Measurements from ENCODE around the gene HDAC7.

DNA sequence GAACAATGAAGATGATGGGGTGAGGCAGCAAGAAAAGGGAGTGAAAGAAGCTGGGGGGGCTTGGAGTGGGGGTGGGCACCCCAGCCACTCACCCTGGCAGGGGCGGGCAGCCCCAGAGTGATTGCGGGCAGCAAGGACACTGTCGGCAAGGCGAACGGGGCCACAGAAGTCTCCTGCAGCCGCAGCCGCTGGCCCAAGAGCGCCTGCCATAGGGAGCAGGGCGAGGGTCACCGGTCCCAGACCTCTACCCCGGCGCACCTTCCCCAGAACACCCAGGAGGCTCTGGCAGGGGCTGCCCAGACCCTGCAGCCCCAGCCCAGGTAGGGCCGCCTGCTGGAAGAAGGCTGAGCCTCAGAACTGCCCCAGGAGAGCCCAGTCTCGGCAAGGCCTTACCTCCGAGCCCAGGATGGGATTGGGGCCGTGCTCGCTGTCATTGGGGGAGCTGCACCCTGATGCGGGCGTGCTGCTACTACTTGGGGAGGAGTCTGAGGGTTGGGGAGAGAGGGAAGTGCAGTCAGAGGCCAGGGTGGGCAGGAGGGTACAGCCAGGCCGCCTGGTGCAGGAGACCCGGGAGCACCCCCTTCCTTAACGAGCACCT, 23.8 kb downstream of the HDAC7 start:
- TF ChIP-seq, protein P1, sequence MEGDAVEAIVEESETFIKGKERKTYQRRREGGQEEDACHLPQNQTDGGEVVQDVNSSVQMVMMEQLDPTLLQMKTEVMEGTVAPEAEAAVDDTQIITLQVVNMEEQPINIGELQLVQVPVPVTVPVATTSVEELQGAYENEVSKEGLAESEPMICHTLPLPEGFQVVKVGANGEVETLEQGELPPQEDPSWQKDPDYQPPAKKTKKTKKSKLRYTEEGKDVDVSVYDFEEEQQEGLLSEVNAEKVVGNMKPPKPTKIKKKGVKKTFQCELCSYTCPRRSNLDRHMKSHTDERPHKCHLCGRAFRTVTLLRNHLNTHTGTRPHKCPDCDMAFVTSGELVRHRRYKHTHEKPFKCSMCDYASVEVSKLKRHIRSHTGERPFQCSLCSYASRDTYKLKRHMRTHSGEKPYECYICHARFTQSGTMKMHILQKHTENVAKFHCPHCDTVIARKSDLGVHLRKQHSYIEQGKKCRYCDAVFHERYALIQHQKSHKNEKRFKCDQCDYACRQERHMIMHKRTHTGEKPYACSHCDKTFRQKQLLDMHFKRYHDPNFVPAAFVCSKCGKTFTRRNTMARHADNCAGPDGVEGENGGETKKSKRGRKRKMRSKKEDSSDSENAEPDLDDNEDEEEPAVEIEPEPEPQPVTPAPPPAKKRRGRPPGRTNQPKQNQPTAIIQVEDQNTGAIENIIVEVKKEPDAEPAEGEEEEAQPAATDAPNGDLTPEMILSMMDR (IDR thresholded peaks at IDR 0.05), result no peak
- no peak for TF ChIP-seq ZFX (IDR thresholded peaks at IDR 0.05; ENCODE audit: borderline replicate concordance)
